ENCODE data around the gene SLC17A7. TPM values are rescaled to one million over a fixed set of nuclear protein-coding genes. Genes with fewer than 3 reads are reported as not detected.
A peak's percentile ranks its signal among the peaks of the same experiment; 100 is the strongest.

Gene SLC17A7
- total RNA-seq, 2 experiments from 2014 or later = 0.23 TPM; not detected in 1

DNA sequence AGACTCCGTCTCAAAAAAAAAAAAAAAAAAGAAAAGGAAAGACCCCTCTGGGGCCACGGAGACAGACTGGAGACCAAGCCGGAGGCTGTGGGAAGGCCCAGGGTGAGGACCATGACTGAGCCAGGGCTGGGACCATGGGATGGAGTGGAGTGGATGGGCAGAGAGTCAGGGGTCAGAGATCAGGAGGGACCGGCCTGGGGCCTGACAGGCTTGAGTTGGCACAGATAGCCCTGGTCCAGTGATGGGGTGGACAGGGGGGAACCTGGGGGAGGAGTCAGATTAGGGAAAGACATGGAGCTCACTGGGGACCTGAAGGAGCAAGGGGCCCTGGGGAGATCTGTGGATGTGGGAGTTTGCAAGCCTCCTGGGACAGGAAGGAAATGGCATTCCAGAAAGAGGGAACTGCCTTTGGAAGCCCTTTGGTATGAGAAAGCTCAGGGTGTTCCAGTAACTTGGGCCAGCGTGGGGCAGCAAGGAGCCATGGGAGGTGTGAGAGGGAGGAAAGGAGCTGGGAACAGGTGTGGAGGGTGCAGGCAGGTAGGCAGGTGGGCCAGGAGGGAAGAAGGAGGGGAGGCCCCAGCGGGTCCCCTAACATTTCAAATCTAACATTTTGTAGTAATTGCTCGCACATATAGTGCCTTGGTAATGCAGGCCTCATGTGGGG, 39.8 kb upstream of the SLC17A7 start:
- Mint-ChIP-seq H3K27ac (peak overlapping the region; percentile 21), H3K9me3 (no peaks in the 10 kb centered on the region), H3K4me1 (ENCODE audit: low read depth) (peaks cover 19% of the 10 kb centered on the region), H3K27me3 (no peaks in the 10 kb centered on the region), H3K36me3 (ENCODE audit: low read depth) (peaks cover 37% of the 10 kb centered on the region), H3K4me3 (no peak overlapping the region)
- no peak for DNase-seq
- POLR2A ChIA-PET = interaction anchor here (1.2 to 1.6 kb wide), 3 partner anchors 8 to 13 kb away, joined by 3 to 6 read pairs (median 5); no protein-coding TSS in a partner anchor
- CTCF ChIA-PET = no interaction called here
- no peak for ATAC-seq
- intact Hi-C loops (cut with micrococcal nuclease) = no loop called here
- TF ChIP-seq, protein P1, sequence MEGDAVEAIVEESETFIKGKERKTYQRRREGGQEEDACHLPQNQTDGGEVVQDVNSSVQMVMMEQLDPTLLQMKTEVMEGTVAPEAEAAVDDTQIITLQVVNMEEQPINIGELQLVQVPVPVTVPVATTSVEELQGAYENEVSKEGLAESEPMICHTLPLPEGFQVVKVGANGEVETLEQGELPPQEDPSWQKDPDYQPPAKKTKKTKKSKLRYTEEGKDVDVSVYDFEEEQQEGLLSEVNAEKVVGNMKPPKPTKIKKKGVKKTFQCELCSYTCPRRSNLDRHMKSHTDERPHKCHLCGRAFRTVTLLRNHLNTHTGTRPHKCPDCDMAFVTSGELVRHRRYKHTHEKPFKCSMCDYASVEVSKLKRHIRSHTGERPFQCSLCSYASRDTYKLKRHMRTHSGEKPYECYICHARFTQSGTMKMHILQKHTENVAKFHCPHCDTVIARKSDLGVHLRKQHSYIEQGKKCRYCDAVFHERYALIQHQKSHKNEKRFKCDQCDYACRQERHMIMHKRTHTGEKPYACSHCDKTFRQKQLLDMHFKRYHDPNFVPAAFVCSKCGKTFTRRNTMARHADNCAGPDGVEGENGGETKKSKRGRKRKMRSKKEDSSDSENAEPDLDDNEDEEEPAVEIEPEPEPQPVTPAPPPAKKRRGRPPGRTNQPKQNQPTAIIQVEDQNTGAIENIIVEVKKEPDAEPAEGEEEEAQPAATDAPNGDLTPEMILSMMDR (IDR thresholded peaks at IDR 0.05) = no peak

DNA sequence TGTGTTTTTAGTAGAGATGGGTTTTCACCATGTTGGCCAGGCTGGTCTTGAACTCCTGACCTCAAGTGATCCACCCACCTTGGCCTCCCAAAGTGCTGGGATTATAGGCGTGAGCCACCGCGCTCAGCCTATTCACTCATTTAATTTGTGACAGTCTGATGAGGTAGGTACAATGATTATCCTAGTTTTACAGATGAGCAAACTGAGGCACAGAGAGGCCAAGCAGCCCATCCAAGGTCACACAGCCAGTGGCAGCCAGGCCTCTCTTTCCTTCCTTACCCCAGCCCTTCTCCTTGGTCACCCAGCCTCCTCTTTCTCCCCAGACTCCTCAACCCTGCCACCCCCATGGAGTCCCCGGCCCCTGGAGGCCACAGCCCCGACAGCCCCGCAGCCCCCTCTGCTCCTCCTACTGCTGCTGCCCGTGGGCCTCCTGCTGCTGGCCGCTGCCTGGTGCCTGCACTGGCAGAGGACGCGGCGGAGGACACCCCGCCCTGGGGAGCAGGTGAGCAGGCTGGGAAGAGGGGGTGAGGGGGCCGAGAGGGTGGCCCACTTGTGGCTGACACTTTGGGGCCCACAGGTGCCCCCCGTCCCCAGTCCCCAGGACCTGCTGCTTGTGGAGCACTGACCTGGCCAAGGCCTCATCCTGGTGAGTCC, 38.8 kb upstream of the SLC17A7 start:
- no peak overlapping the region for H3K4me3 Mint-ChIP-seq
- no peaks in the 10 kb centered on the region for H3K9me3 Mint-ChIP-seq
- intact Hi-C loops (cut with micrococcal nuclease) = no loop called here
- DNase-seq (no peak), ATAC-seq (no peak)
- peaks cover 19% of the 10 kb centered on the region for H3K4me1 Mint-ChIP-seq (ENCODE audit: low read depth)
- H3K27ac Mint-ChIP-seq = no peak overlapping the region
- no peaks in the 10 kb centered on the region for H3K27me3 Mint-ChIP-seq
- peaks cover 36% of the 10 kb centered on the region for H3K36me3 Mint-ChIP-seq (ENCODE audit: low read depth)
- TF ChIP-seq, protein P1 (IDR thresholded peaks at IDR 0.05) = no peak
- POLR2A ChIA-PET = interaction anchor here (1.2 to 5.3 kb wide), 4 partner anchors 9 to 13 kb away, joined by 5 to 76 read pairs (median 11); partner anchors contain the start of gene RPL13A
- CTCF ChIA-PET = no interaction called here

DNA sequence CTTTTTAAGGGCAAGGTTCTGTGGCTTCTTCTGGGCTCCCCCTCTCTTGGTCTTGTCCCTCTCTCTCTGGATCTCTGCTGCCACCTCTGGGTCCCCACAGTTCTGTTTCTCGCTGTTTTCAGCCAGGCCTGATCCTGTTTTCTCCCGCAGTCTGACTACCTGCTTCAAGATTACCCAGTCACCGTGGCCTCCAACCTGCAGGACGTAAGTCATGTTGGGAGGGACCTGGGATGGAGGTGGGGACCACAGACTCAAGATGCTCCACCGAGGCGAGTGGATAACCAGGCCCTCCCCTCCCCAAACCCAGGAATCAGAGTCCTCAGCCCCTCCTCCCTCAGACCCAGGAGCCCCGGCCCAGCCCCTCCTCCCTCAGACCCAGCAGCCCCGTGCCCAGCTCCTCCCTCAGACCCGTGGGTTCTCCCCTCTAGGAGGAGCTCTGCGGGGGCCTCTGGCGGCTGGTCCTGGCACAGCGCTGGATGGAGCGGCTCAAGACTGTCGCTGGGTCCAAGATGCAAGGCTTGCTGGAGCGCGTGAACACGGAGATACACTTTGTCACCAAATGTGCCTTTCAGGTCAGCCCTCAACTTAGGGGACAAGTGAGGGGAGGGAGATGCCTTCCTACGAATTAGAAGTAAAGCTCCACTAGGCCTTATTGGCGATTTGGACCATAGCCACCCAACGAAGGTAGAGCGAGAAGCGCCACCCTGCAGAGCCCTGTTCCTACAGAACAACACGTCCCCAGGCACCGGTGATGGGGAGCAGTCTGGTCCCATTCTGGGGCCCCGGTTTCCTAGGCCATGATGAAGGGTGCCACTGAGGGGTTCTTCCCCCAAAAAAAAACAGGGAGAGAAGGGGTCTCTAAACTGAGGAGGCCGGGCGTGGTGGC, 34.9 kb upstream of the SLC17A7 start:
- H3K36me3 Mint-ChIP-seq (ENCODE audit: low read depth) = peaks cover 23% of the 10 kb centered on the region
- no peaks in the 10 kb centered on the region for H3K27me3 Mint-ChIP-seq
- no peaks in the 10 kb centered on the region for H3K9me3 Mint-ChIP-seq
- peaks cover 30% of the 10 kb centered on the region for H3K4me1 Mint-ChIP-seq (ENCODE audit: low read depth)
- TF ChIP-seq, protein P1 (IDR thresholded peaks at IDR 0.05) = peak; percentile 88
- ATAC-seq = peak; percentile 75
- peak overlapping the region; percentile 89 for H3K4me3 Mint-ChIP-seq
- intact Hi-C loops (cut with micrococcal nuclease) = no loop called here
- ChIA-PET POLR2A (interaction anchor here (0.5 to 5.3 kb wide), 7 partner anchors 11 to 79 kb away, joined by 3 to 76 read pairs (median 5); partner anchors contain the start of genes RPL13A and RPS11), CTCF (interaction anchor here (0.6 to 2.9 kb wide), 19 partner anchors 9 to 209 kb away, joined by 3 to 19 read pairs (median 4); partner anchors contain the start of genes ALDH16A1, PIH1D1 and RPL13A)
- DNase-seq = peak; percentile 91
- peak overlapping the region; percentile 92 for H3K27ac Mint-ChIP-seq

DNA sequence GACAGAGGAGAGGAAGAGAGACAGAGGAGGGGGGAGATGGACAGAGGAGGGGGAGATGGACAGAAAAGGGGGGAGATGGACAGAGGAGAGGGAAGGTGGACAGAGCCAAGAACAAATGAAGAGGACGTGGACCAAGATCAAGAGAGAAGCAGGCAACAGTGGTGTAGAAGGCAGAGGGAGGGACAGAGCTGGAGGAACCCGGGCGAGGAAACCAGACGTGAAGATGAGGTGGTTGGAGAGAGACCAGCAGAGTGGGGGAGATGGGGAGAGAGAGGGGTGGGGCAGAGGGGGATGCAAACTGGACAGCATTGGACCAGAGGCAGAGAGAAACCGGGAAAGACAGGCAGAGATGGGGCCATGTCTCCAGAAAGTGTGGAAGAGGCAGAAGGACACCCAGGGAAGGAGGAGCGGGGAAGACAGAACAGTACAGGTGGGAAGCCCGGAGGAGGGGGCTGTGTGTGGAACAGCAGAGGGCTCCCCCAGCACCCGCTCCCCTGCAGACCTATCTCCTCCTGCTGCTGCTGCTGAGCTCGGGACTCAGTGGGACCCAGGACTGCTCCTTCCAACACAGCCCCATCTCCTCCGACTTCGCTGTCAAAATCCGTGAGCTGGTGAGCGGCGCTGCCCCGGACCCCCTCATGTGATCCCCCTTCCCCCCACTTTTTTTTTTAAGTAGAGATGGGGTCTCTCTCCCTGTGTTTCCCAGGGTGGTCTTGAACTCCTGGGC, 34.0 kb upstream of the SLC17A7 start:
- H3K9me3 Mint-ChIP-seq = no peaks in the 10 kb centered on the region
- peak; percentile 47 for DNase-seq
- peaks cover 20% of the 10 kb centered on the region for H3K36me3 Mint-ChIP-seq (ENCODE audit: low read depth)
- intact Hi-C loops (cut with micrococcal nuclease) = no loop called here
- TF ChIP-seq, protein P1 (IDR thresholded peaks at IDR 0.05) = no peak
- POLR2A ChIA-PET = interaction anchor here (0.6 to 5.3 kb wide), 9 partner anchors 10 to 139 kb away, joined by 3 to 76 read pairs (median 3); partner anchors contain the start of genes RPL13A and RPS11
- H3K27me3 Mint-ChIP-seq = no peaks in the 10 kb centered on the region
- H3K4me1 Mint-ChIP-seq (ENCODE audit: low read depth) = peaks cover 36% of the 10 kb centered on the region
- CTCF ChIA-PET = interaction anchor here (0.7 to 2.9 kb wide), 14 partner anchors 9 to 144 kb away, joined by 3 to 19 read pairs (median 4); partner anchors contain the start of genes ALDH16A1, PIH1D1, RPL13A and RPS11
- H3K4me3 Mint-ChIP-seq = peak overlapping the region; percentile 89
- peak; percentile 2 for ATAC-seq
- H3K27ac Mint-ChIP-seq = peak overlapping the region; percentile 92
